ENCODE measurements around the gene CACNG6. TPM values are rescaled to one million over a fixed set of nuclear protein-coding genes. Genes with fewer than 3 reads are reported as not detected.
A peak's percentile ranks its signal among the peaks of the same experiment; 100 is the strongest.

The CACNG6 gene
- total RNA-seq, 1 experiment from 2014 or later = 7.5 TPM

- no peak for DNase-seq (ENCODE audit: low spot score)
Measured at GRCh38 chr19:53966931-53967330, 24.5 kb upstream of the CACNG6 start.

GRCh38 chr19:53969366-53969765, 22.1 kb upstream of the CACNG6 start:
- no peak for DNase-seq (ENCODE audit: low spot score)

GRCh38 chr19:53971673-53972072, 19.8 kb upstream of the CACNG6 start:
- DNase-seq (ENCODE audit: low spot score) = no peak

GRCh38 chr19:53977429-53977990, 13.9 kb upstream of the CACNG6 start:
- DNase-seq (ENCODE audit: low spot score) = peak; percentile 95

GRCh38 chr19:53977991-53978731, 13.3 kb upstream of the CACNG6 start:
- DNase-seq (ENCODE audit: low spot score) = peak; percentile 96

- no peak for DNase-seq (ENCODE audit: low spot score)
Measured at GRCh38 chr19:53978975-53979801, 12.2 kb upstream of the CACNG6 start.

- peak; percentile 98 for DNase-seq (ENCODE audit: low spot score)
Measured at GRCh38 chr19:53980539-53981375, 10.7 kb upstream of the CACNG6 start.

- DNase-seq (ENCODE audit: low spot score) = no peak
Measured at GRCh38 chr19:53981376-53981951, 10.0 kb upstream of the CACNG6 start.

GRCh38 chr19:53982001-53982451, 9.4 kb upstream of the CACNG6 start:
- DNase-seq (ENCODE audit: low spot score) = no peak

- DNase-seq (ENCODE audit: low spot score) = peak; percentile 60
Measured at GRCh38 chr19:53982611-53983010, 8.8 kb upstream of the CACNG6 start.

GRCh38 chr19:53983457-53984289, 7.8 kb upstream of the CACNG6 start:
- no peak for DNase-seq (ENCODE audit: low spot score)

GRCh38 chr19:53985863-53986262, 5.6 kb upstream of the CACNG6 start:
- DNase-seq (ENCODE audit: low spot score) = no peak

- DNase-seq (ENCODE audit: low spot score) = no peak
Measured at GRCh38 chr19:53988981-53989380, 2.5 kb upstream of the CACNG6 start.

GRCh38 chr19:53989600-53990533, 1.6 kb upstream of the CACNG6 start:
- peak; percentile 69 for DNase-seq (ENCODE audit: low spot score)

- no peak for DNase-seq (ENCODE audit: low spot score)
Measured at GRCh38 chr19:53992211-53992610, 774 bp downstream of the CACNG6 start.

- DNase-seq (ENCODE audit: low spot score) = no peak
Measured at GRCh38 chr19:53992815-53993214, 1.4 kb downstream of the CACNG6 start.

- no peak for DNase-seq (ENCODE audit: low spot score)
Measured at GRCh38 chr19:53993448-53993847, 2.0 kb downstream of the CACNG6 start.

- no peak for DNase-seq (ENCODE audit: low spot score)
Measured at GRCh38 chr19:53994811-53995210, 3.4 kb downstream of the CACNG6 start.

GRCh38 chr19:53998223-53998622, 6.8 kb downstream of the CACNG6 start:
- no peak for DNase-seq (ENCODE audit: low spot score)

Measured in A172 (cell line).